HG03196 (cell line): ENCODE measurements around the gene DIPK1C.

Experiments
- ATAC-seq: cut with Tn5 transposase; IDR thresholded peaks from one replicate; pipeline ENCODE4 v1.9.1; 2021; ENCODE audit not compliant: unreplicated experiment

The DIPK1C gene

GRCh38 chr18:74390900-74391299, 66.2 kb downstream of the DIPK1C start:
- ATAC-seq, result no peak

GRCh38 chr18:74389991-74390390, 67.1 kb downstream of the DIPK1C start:
- no peak for ATAC-seq

- ATAC-seq, result no peak
Observed at GRCh38 chr18:74389171-74389927, 67.8 kb downstream of the DIPK1C start.

- ATAC-seq, result no peak
Observed at GRCh38 chr18:74388227-74388626, 68.9 kb downstream of the DIPK1C start.

GRCh38 chr18:74387383-74387782, 69.7 kb downstream of the DIPK1C start:
- no peak for ATAC-seq
